Activated naive CD4-positive, alpha-beta T cell treated with anti-CD3 and anti-CD28 coated beads, Interleukin-2, amount 50 U/mL, for 24 hours (primary cell): ENCODE measurements around the gene ASB2.
A peak's percentile ranks its signal among the peaks of the same experiment; 100 is the strongest.

Experiments
- H3K27ac Mint-ChIP-seq: one replicate; pipeline ENCODE4 v1.8.0; 2021; ENCODE audit warnings: mild to moderate bottlenecking, mixed read lengths
- H3K27me3 Mint-ChIP-seq: one replicate; pipeline ENCODE4 v1.8.0; 2021; ENCODE audit warnings: mixed read lengths
- H3K36me3 Mint-ChIP-seq: one replicate; pipeline ENCODE4 v1.8.0; 2021; ENCODE audit warnings: mixed read lengths
- H3K4me1 Mint-ChIP-seq: one replicate; pipeline ENCODE4 v1.8.0; 2021; ENCODE audit warnings: mixed read lengths
- H3K4me3 Mint-ChIP-seq: one replicate; pipeline ENCODE4 v1.8.0; 2021; ENCODE audit warnings: mild to moderate bottlenecking, mixed read lengths
- H3K9me3 Mint-ChIP-seq: one replicate; pipeline ENCODE4 v1.8.0; 2021; ENCODE audit warnings: mixed read lengths

The ASB2 gene

DNA sequence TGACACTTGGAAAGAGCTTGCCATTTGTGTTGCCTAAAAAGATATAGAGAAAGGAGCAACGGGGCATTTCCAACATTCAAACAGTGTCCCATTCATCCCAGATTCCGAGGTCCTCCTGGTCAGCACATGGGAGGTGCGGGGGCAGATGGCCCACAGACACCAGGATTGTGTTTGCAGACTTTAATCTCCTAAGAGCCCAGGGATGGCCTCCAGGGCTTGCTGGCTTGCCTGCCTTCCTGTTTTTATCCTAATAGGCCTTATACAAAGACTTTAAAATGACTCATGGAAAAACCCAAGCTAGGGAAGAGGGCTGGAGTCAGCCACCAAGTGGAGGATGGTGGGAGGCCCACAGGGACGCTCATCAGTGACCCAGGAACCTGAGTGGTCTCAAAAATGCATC is 70.7 kb downstream of the ASB2 start:
- no peak overlapping the region for H3K27ac Mint-ChIP-seq
- peaks cover 7% of the 10 kb centered on the region for H3K27me3 Mint-ChIP-seq
- H3K4me1 Mint-ChIP-seq = no peaks in the 10 kb centered on the region
- H3K36me3 Mint-ChIP-seq = no peaks in the 10 kb centered on the region
- no peaks in the 10 kb centered on the region for H3K9me3 Mint-ChIP-seq
- no peak overlapping the region for H3K4me3 Mint-ChIP-seq

DNA sequence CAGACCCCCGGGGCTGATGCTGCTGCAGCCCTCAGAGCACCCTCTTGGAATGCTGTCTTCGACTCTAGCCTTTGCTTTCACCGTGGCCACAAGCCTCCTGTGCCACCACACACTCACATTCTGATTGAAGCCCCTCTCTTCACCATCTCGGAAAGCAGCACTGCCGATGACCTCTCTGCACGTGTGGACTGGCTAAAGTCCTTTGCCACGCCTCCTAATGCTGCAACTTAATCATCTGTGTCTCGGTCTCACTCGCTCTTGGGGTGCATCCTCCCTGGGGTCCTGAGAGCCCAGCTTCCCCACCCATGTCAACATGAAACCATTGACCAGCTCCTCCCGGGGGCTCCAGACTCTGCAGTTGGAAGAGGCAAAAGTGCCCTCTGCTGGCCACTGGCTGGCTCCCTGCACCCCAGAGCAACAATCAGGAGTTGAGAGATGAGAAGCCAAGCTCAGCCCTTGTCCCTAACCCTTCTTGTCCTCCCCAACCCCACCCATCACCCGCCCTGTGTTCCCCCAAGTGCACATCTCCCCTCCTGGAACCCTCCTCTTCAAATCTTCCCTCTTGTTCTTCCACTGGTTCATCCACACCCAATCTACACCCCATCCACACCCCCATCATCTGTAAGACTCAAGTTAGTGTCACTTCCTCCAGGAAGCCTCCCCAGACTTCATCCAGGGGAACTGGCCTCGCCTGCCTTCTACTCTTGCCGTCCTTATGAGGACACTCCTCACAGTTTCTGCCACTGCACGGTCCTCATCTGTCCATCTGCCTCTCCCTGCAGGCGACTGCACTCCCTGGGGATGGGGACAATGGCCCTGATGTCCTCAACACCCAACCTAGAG is 72.8 kb downstream of the ASB2 start:
- Mint-ChIP-seq H3K4me3 (no peak overlapping the region), H3K4me1 (no peaks in the 10 kb centered on the region), H3K27me3 (peaks cover 9% of the 10 kb centered on the region), H3K36me3 (no peaks in the 10 kb centered on the region), H3K27ac (no peak overlapping the region), H3K9me3 (no peaks in the 10 kb centered on the region)

DNA sequence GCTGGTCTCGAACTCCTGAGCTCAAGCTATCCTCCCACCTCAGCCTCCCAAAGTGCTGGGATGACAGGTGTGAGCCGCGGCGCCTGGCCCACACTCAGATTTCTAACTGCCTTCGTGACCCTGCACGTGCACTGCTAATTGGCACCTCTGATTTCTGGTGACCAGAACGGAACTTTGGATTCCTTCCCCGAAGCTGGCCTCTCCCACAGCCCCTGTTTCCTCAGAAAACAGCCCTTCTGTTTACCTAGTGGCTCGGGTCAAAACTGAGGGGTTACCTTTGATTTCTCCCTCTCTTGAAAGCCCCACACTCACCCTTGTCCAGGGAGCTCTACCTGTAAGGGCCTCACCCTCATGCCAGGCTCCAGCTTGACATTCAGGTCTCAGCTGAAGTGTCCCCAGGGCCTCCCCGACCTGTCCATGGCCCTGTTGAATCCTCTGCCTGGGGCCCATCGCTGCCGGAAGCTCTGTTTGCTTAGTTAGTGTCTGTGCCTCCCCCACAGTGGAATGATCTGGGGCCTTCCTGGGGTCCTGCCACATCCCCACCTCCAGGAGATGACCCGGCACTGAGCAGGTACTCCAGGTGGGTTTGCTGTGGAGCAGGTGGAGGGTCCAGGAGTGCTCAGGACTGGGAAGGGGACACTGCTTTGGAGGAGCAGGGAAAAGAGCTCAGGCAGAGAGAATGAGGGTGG is 73.6 kb downstream of the ASB2 start:
- H3K27me3 Mint-ChIP-seq = peaks cover 9% of the 10 kb centered on the region
- H3K4me1 Mint-ChIP-seq = no peaks in the 10 kb centered on the region
- no peak overlapping the region for H3K27ac Mint-ChIP-seq
- H3K9me3 Mint-ChIP-seq = no peaks in the 10 kb centered on the region
- H3K4me3 Mint-ChIP-seq = no peak overlapping the region
- H3K36me3 Mint-ChIP-seq = no peaks in the 10 kb centered on the region

DNA sequence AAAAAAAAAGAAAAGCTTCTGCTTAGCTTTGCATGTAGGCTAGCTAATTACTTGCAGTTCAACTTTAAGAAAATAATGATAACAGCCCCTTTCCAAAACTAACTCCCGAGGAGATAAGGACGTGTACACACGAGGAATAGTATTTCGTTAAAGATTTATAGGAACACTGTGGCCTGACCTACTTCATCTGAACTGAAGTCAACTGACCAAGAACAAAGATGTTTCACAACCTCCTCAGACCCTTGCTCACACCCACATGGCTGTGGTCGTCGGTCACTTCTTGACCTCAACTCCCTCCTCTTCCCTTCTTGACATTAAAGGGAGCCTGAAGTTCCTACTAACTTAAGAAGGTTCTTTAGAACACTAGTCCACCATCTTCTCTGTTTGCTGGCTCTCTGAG is 74.6 kb downstream of the ASB2 start:
- no peak overlapping the region for H3K4me3 Mint-ChIP-seq
- H3K4me1 Mint-ChIP-seq = no peaks in the 10 kb centered on the region
- H3K36me3 Mint-ChIP-seq = no peaks in the 10 kb centered on the region
- H3K27ac Mint-ChIP-seq = peak overlapping the region; percentile 5
- H3K9me3 Mint-ChIP-seq = no peaks in the 10 kb centered on the region
- peaks cover 9% of the 10 kb centered on the region for H3K27me3 Mint-ChIP-seq

DNA sequence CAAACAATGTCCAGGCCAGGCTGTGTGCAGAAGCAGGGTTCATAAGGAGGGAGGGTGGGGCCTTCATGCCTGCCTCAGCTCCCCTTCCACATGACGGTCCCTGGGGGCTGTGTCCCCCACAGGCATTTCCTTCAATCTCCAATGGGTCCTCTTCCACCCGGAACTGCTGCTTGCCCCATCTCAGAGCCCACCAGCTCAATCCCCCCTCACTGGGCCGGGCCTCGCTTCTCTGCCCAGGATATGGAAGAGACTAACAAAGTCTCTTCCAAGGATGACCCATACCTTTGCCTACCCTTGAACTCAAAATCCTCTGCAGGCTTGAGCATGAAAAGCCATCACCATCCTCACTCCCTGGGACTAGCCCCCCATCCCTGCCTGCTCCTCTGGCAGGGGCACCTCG is 77.6 kb downstream of the ASB2 start:
- Mint-ChIP-seq H3K4me1 (no peaks in the 10 kb centered on the region), H3K36me3 (no peaks in the 10 kb centered on the region), H3K27ac (no peak overlapping the region), H3K4me3 (no peak overlapping the region), H3K9me3 (no peaks in the 10 kb centered on the region), H3K27me3 (peaks cover 3% of the 10 kb centered on the region)

DNA sequence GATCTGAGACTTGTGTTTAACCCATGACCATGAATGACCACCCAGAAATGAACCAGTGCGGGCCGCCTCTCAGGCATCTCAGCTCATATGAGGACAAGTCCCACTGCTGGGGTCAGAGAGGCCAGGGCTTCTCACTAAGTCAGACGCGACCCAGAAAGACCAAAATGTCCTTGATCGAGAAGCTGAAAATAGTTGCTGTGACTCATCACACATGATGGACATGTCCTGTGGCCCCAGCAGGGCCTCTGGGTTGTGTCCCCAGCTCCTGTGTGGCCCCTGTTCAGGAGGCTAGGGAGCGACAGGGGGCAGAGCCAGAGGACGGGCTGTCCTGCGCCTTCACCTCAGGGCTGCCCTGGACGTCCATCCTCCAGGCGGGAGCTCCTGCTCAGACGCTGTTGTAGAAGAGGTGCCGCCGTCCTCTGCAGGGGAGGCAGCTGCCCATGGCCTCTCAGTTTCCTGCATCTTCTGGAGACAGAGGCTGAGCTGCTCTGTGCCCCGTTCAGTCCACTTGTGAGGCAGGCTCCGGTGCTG is 78.2 kb downstream of the ASB2 start:
- Mint-ChIP-seq H3K27me3 (peaks cover 1% of the 10 kb centered on the region), H3K27ac (no peak overlapping the region), H3K4me3 (no peak overlapping the region), H3K4me1 (no peaks in the 10 kb centered on the region), H3K9me3 (no peaks in the 10 kb centered on the region), H3K36me3 (no peaks in the 10 kb centered on the region)

DNA sequence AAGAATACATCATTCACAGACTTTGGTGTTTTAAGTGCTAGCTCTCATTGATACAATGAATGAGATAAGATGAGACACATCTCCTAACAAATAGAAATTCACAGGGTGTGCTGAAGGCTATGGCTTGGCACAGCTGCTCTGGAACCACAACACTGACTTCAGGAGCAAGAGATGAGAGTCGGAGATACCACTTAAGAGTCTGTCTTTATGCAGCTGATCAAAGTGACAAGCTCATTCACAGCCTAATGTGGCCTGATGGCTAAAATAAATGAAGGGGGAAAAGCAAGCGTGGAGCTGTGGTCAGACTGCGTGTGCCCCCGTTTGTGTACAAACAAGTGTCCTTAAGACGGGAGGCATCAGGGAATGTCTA is 78.9 kb downstream of the ASB2 start:
- H3K27ac Mint-ChIP-seq = no peak overlapping the region
- H3K36me3 Mint-ChIP-seq = no peaks in the 10 kb centered on the region
- H3K9me3 Mint-ChIP-seq = no peaks in the 10 kb centered on the region
- no peak overlapping the region for H3K4me3 Mint-ChIP-seq
- H3K27me3 Mint-ChIP-seq = peaks cover 1% of the 10 kb centered on the region
- no peaks in the 10 kb centered on the region for H3K4me1 Mint-ChIP-seq

DNA sequence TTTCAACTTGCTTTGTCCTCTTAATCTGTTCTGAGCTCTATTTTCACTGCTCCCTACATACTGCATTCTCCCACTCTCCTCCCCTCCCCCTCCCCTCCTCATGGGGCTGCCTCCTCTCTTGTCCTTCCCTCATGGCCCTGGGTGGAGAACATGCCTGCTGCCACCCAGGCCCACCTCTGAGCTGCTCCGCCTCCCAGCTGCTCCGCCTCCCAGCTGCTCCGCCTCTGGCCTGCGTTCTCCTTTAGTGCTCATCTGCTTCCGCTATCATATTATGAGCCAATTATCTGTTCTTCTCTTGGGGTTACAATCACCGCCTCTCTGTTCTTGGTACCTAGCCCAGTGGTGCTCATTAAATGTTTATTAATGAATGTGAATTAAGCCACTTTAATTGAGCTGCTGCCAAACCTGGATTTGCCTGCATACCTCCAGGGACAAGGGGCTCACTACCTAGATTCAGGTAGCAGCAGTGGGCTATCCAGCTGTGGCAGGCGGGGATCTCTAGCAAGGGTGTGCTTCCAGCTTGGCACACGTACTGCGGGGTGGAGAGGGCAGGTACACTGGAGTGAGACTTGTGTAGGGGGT is 81.3 kb downstream of the ASB2 start:
- Mint-ChIP-seq H3K36me3 (no peaks in the 10 kb centered on the region), H3K27me3 (peaks cover 9% of the 10 kb centered on the region), H3K9me3 (no peaks in the 10 kb centered on the region), H3K4me1 (no peaks in the 10 kb centered on the region), H3K4me3 (no peak overlapping the region), H3K27ac (no peak overlapping the region)

DNA sequence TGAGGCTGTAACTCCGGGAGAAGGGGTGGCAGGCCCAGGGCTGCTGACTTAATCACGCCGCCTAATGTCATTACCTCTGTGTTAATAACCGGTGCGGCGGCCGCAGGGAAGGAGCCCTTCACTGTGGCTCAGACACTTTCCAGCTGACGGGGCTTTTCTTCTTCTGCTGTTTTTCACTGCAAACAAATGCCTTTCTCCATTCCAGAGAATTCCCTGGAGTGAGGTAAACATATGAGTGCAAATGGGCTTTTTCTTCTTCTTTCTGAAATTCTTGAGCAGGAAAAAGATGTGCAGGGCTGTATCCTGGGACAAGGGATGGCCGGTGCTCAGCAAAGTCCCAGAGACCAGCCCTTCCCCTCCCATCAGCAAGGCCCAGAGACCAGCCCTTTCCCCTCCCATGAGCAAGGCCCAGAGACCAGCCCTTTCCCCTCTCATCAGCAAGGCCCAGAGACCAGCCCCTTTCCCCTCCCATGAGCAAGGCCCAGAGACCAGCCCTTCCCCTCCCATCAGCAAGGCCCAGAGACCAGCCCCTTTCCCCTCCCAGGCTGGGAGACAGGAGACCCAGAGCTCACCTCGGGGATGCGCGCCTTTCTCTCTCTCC is 82.6 kb downstream of the ASB2 start:
- H3K36me3 Mint-ChIP-seq = no peaks in the 10 kb centered on the region
- H3K4me3 Mint-ChIP-seq = no peak overlapping the region
- peaks cover 10% of the 10 kb centered on the region for H3K27me3 Mint-ChIP-seq
- no peaks in the 10 kb centered on the region for H3K4me1 Mint-ChIP-seq
- H3K27ac Mint-ChIP-seq = no peak overlapping the region
- H3K9me3 Mint-ChIP-seq = no peaks in the 10 kb centered on the region

DNA sequence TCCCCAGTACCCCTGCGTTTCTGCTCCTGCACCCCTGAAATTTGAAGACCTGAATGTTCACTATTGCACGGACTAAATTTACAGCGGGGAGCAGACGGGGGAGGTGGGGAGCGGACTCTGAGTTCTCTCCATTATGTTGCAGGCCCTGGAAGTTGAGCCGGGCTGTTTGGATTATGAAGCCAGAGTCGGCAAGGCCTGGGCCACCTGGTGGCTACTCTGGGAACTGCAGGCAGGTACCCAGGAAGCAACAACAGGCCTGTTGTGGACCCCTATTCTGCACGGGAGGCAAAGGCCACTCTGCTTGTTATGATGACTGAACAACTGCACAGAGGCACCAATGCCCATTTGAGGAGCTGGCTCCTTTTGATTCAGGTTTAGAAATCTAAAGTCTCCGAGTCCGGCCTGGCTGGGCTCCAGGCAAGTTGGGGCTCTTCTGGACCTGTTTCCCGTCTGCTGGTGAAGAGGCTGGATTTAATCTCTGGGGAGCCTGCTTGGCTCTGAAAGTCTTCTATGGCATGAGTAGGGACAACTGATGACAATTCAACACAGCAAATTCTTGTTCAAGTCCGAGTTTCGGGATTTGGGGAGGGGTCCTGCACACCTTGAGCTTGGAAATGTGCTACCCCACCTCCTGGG is 83.3 kb downstream of the ASB2 start:
- no peaks in the 10 kb centered on the region for H3K4me1 Mint-ChIP-seq
- H3K4me3 Mint-ChIP-seq = no peak overlapping the region
- no peak overlapping the region for H3K27ac Mint-ChIP-seq
- no peaks in the 10 kb centered on the region for H3K9me3 Mint-ChIP-seq
- H3K36me3 Mint-ChIP-seq = no peaks in the 10 kb centered on the region
- peaks cover 10% of the 10 kb centered on the region for H3K27me3 Mint-ChIP-seq

DNA sequence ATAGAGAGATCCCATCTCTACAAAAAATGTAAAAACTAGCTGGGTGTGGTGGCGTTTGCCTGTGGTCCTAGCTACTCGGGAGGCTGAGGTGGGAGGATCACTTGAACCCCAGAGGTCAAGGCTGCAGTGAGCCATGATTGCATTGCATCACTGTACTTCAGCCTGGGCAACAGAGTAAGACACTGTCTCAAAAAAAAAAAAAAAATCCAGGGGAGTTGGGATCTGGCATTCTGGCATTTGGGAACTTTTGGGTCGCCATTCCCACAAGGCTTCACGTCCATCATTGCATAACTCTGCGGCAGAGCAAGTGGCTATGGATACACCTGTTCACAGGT is 83.9 kb downstream of the ASB2 start:
- Mint-ChIP-seq H3K4me3 (no peak overlapping the region), H3K27me3 (peaks cover 10% of the 10 kb centered on the region), H3K36me3 (no peaks in the 10 kb centered on the region), H3K27ac (no peak overlapping the region), H3K9me3 (no peaks in the 10 kb centered on the region), H3K4me1 (no peaks in the 10 kb centered on the region)

DNA sequence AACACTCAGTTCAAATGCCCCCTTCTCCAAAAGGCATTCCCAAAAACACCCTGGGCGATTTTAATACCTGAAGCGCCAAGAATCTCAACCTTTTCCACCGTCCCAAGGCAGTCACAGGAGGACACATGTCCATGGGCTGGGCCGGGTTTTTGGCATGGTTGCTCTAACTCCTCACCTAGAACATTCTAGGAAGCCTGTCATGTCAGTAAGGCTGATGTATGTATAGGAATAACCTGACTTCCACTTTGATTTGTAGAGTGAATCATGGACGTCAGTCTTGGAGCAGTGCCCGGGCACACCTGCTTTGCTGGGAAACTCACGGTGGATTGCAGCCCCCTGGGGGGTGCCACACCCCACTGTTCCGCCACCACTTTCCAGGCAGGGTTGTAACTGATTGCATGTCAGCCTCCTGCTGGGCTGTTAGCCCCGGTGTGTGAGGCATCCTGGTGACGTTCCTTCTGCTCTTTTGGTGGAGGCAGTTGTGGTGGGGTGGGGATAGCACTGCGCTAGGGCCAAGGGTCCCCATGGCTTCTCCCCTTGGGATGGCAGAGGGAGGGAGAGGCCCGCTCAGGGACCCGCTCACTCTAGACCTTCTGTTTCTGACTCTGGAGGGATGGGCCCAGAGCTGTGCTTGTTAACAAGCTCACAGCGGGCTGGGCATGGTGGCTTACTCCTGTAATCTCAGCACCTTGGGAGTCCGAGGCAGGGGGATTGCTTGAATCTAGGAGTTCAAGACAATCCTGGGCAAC is 84.4 kb downstream of the ASB2 start:
- Mint-ChIP-seq H3K4me1 (no peaks in the 10 kb centered on the region), H3K27ac (no peak overlapping the region), H3K9me3 (no peaks in the 10 kb centered on the region), H3K36me3 (no peaks in the 10 kb centered on the region), H3K27me3 (peaks cover 13% of the 10 kb centered on the region), H3K4me3 (no peak overlapping the region)

DNA sequence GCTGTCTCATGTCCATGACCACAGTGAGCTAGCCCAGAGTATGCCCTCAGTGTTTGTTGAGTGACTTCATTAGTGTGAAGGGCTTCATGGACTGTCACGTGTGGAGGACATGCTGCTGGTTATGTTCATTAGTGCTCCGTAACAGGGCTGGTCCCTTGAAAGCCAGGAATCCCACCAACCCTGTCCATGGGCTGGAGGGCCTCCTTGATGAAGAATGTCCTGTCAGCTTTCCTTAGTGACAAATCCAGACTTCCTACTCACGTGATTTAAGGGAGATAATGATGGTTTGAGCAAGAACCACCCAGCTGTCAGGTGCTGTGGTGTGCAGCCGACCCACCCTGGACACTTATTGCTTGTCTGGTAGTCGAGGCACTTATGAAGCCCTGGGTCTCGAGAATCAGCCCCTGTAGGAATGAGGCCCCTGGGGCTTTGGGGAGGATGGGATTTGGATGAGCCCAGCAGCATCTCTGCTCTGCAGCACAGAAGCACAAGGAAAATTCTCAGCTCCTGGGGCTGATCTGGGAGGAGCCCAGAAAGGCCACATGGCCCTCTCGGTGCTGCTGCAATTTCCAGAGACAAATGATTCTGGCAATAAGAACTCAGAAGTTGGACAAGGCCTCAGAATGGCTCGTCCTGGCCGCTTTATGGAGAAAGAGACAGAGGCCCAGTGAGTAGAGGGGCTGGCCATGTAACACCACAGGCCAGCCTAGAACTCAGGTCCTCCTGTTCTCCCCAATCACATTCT is 86.5 kb downstream of the ASB2 start:
- Mint-ChIP-seq H3K36me3 (no peaks in the 10 kb centered on the region), H3K27ac (no peak overlapping the region), H3K9me3 (no peaks in the 10 kb centered on the region), H3K27me3 (peaks cover 14% of the 10 kb centered on the region), H3K4me1 (no peaks in the 10 kb centered on the region), H3K4me3 (no peak overlapping the region)

DNA sequence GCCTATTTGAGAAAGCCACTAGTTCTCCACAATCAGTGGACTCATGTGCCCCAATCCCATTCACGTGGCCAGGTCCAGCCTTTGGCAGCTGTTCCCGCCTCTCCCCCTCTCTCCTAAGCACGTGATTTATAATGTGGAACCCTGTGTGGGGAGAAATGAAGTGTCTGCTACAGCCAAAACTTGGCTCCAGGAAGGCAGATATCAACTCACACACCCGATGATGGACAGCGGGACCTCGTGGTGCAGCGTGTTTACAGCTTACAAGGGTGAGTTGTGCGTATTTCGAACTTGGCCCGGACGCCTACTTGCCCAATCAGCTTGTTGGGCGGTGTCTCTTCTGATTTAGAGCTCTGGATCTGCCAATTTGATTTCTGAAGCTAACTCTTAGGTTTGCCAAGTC is 87.4 kb downstream of the ASB2 start:
- Mint-ChIP-seq H3K9me3 (no peaks in the 10 kb centered on the region), H3K27ac (no peak overlapping the region), H3K4me3 (no peak overlapping the region), H3K27me3 (peaks cover 17% of the 10 kb centered on the region), H3K4me1 (no peaks in the 10 kb centered on the region), H3K36me3 (no peaks in the 10 kb centered on the region)
